Esophagus muscularis mucosa (tissue), 4 donors: ENCODE data around the gene ULK3. TPM values are rescaled to one million over a fixed set of nuclear protein-coding genes. Genes with fewer than 3 reads are reported as not detected.
A peak's percentile ranks its signal among the peaks of the same experiment; 100 is the strongest.

ENCODE experiments used
- DNase-seq: peaks from one replicate; pipeline ENCODE4 v3.0.0-alpha.2; 2017; ENCODE audit errors: extremely low spot score
- H3K27ac ChIP-seq, 4 donors: fragments of 200-600 bp; sonication (generic); replicated peaks in 1 of 4; 1 replicate in 3 of 4; 2 replicates in 1 of 4; pipeline ENCODE4 v1.5.1; 2016 to 2019; ENCODE audit warnings: mild to moderate bottlenecking in 1 of 4
- H3K27me3 ChIP-seq, 4 donors: fragments of 200-600 bp; sonication (generic); one replicate each; pipeline versions ENCODE4 v1.5.1 to v1.6.0; 2016 to 2019
- H3K36me3 ChIP-seq, 4 donors: fragments of 200-600 bp; sonication (generic); one replicate each; pipeline ENCODE4 v1.5.1; 2016 to 2019
- H3K4me1 ChIP-seq, 4 donors: fragments of 200-600 bp; sonication (generic); one replicate each; pipeline ENCODE4 v1.5.1; 2016 to 2019
- H3K4me3 ChIP-seq, 4 donors: fragments of 200-600 bp; sonication (generic); 1 replicate in 2 of 4; 2 replicates in 2 of 4; pipeline ENCODE4 v1.5.1; 2016 to 2019; ENCODE audit warnings: mild to moderate bottlenecking in 4 of 4, moderate library complexity in 1 of 4
- H3K9me3 ChIP-seq, 4 donors: fragments of 200-600 bp; sonication (generic); 1 replicate in 3 of 4; 2 replicates in 1 of 4; pipeline ENCODE4 v1.5.1; 2016 to 2019
- CTCF ChIP-seq, 3 experiments: fragments of 200-600 bp in 2 of 3; fragments of 450-650 bp in 1 of 3; sonication (generic) in 2 of 3; IDR thresholded peaks; one replicate each; pipeline ENCODE4 v1.5.1; 2017 to 2019; ENCODE audit warnings: antibody characterized with exemption in 3 of 3, mild to moderate bottlenecking in 2 of 3, moderate library complexity in 1 of 3
- EP300 ChIP-seq: sonication (generic); formaldehyde crosslinking; IDR thresholded peaks from one replicate; pipeline ENCODE4 v1.6.1; 2017; ENCODE audit warnings: antibody characterized with exemption
- POLR2A ChIP-seq: fragments of 450-650 bp; IDR thresholded peaks from one replicate; pipeline ENCODE4 v1.6.1; 2017; ENCODE audit warnings: antibody characterized with exemption, moderate library complexity, mild to moderate bottlenecking, low read depth
- POLR2AphosphoS5 ChIP-seq, 2 donors: sonication (generic); formaldehyde crosslinking; IDR thresholded peaks; one replicate each; pipeline ENCODE4 v1.6.1; 2017; ENCODE audit warnings: antibody characterized with exemption in 2 of 2
- WGBS: methylation state at CpG from one replicate; pipeline ENCODE4 v1.1.5; 2018; 5-methylcytosine and 5-hydroxymethylcytosine counted together
- intact Hi-C: fragments of 100-400 bp; cut with DNase I; formaldehyde crosslinking; loops from one replicate; pipeline ENCODE4 v1.15.1; 2023
- total RNA-seq, 4 donors: library from RNA; depleted of rRNA; stranded (reverse); fragments of >200 nt; gene quantifications; one replicate each; pipeline versions ENCODE4 v1.1.0 to v1.2.1, GENCODE V29; 2016

Gene ULK3
- total RNA-seq, 4 donors from 2014 or later: 24.5 to 49.2 (median 35.4) TPM

DNA sequence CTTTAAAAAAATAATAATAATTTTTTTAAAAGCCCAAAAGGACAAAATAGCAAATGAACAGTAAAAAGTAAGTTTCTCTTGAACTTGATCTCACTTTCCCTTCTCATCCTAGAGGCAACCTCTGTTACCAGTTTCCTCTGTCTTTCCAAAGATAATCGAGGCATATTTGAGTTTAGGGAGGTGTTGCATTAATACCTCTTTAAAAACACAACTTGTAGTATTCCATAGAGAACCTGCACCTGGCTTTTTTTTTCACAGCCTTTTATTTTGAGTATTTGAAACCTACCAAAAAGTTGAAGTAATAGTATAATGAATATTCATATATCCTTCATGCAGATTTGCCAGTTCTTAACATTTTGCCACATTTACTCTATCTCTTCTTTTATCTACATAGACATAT lies 51.9 kb downstream of the ULK3 start:
- WGBS: 73% methylated on average over 1 of the region's 1 CpG
- intact Hi-C loops: no loop called here
- Histone ChIP-seq H3K36me3 (no peaks in the 10 kb centered on the region), H3K27ac (peak overlapping the region in 3 of 4 donors; percentile 57 to 72 (median 63)), H3K4me1 (peaks cover 68 to 82% (median 78%) of the 10 kb centered on the region in 4 donors), H3K27me3 (no peaks in the 10 kb centered on the region), H3K9me3 (no peaks in the 10 kb centered on the region), H3K4me3 (no peak overlapping the region)
- no peak for TF ChIP-seq CTCF (IDR thresholded peaks at IDR 0.05)
- DNase-seq: no peak

- H3K27ac ChIP-seq: peak overlapping the region; percentile 57 to 72 (median 65)
- WGBS: 38% methylated on average over 11 of the region's 15 CpGs
- TF ChIP-seq POLR2A: no peak
- no peak for TF ChIP-seq POLR2AphosphoS5 (IDR thresholded peaks at IDR 0.05)
- TF ChIP-seq EP300: no peak
- no peak for TF ChIP-seq CTCF (IDR thresholded peaks at IDR 0.05)
- H3K4me1 ChIP-seq: peaks cover 75 to 89% (median 85%) of the 10 kb centered on the region in 4 donors
- intact Hi-C loops: no loop called here
- no peaks in the 10 kb centered on the region for H3K27me3 ChIP-seq
- no peaks in the 10 kb centered on the region for H3K36me3 ChIP-seq
- H3K9me3 ChIP-seq: no peaks in the 10 kb centered on the region
- peak overlapping the region in 2 of 4 donors; percentile 12 for H3K4me3 ChIP-seq
- DNase-seq: no peak
Observed at GRCh38 chr15:74790080-74790916, 52.7 kb downstream of the ULK3 start.

DNA sequence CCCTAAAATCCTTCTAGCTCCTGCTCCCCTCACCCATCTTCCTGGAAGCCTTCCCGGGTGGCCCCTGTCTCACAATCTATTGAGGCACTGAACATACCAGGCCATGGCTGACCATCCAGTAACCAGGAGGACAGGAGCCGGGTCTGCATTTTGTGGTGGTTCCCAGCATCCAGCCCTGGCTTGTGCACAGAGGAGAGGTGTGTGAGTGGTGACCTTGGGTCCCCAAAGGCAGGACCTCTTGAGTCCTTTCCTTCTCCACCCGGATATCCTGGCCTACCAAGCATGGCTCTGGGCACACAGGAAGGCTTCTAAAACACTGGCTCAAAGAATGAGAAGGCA lies 53.2 kb downstream of the ULK3 start:
- peak overlapping the region in 1 of 4 donors; percentile 12 for H3K4me3 ChIP-seq
- WGBS: 82% methylated on average over 2 of the region's 3 CpGs
- no peaks in the 10 kb centered on the region for H3K9me3 ChIP-seq
- H3K4me1 ChIP-seq: peaks cover 81 to 93% (median 90%) of the 10 kb centered on the region in 4 donors
- H3K27ac ChIP-seq: peak overlapping the region; percentile 57 to 72 (median 65)
- no peaks in the 10 kb centered on the region for H3K36me3 ChIP-seq
- intact Hi-C loops: no loop called here
- TF ChIP-seq POLR2A (no peak), EP300 (no peak), POLR2AphosphoS5 (IDR thresholded peaks at IDR 0.05) (no peak), CTCF (IDR thresholded peaks at IDR 0.05) (no peak)
- DNase-seq: no peak
- no peaks in the 10 kb centered on the region for H3K27me3 ChIP-seq

GRCh38 chr15:74789171-74789631 lies 53.8 kb downstream of the ULK3 start:
- 69% methylated on average over 10 of the region's 14 CpGs for WGBS
- Histone ChIP-seq H3K4me3 (peak overlapping the region in 2 of 4 donors; percentile 5 to 22), H3K27me3 (no peaks in the 10 kb centered on the region), H3K27ac (peak overlapping the region; percentile 57 to 72 (median 65)), H3K9me3 (no peaks in the 10 kb centered on the region), H3K4me1 (peaks cover 86 to 98% (median 91%) of the 10 kb centered on the region in 4 donors), H3K36me3 (no peaks in the 10 kb centered on the region)
- intact Hi-C loops: no loop called here
- DNase-seq: no peak
- no peak for TF ChIP-seq EP300
- no peak for TF ChIP-seq CTCF (IDR thresholded peaks at IDR 0.05)
